ENCODE measurements around the gene DHPS. TPM values are rescaled to one million over a fixed set of nuclear protein-coding genes. Genes with fewer than 3 reads are reported as not detected.

DHPS gene
- total and polyA plus RNA-seq, 2 of the 13 experiments (the other 11 are each of a cell fraction or from before 2014, with no cell fraction given) = 43.3 to 84.3 TPM

GRCh38 chr19:12720851-12721655 lies 39.4 kb upstream of the DHPS start (continued):
- TF ChIP-seq DZIP1 (CRISPR knock-in tag; IDR thresholded peaks at IDR 0.05) = no peak
- TF ChIP-seq ZNF749 (CRISPR knock-in tag; IDR thresholded peaks at IDR 0.05; ENCODE audit: borderline replicate concordance) = no peak
- TF ChIP-seq ZSCAN29 (CRISPR knock-in tag; conservative IDR thresholded peaks at IDR 0.05) = no peak
- no peak for TF ChIP-seq NFRKB (IDR thresholded peaks at IDR 0.05)
- TF ChIP-seq SATB2 (CRISPR knock-in tag; IDR thresholded peaks at IDR 0.05) = no peak
- TF ChIP-seq ZNF292 (CRISPR knock-in tag; IDR thresholded peaks at IDR 0.05; ENCODE audit: borderline replicate concordance, low read depth) = no peak
- TF ChIP-seq IKZF5 (CRISPR knock-in tag; IDR thresholded peaks at IDR 0.05) = no peak
- TF ChIP-seq ATF6 (CRISPR knock-in tag; conservative IDR thresholded peaks at IDR 0.05) = 0 out of 2 replicates have a peak, but pooled peaks have one; percentile 39
- TF ChIP-seq KDM4B (CRISPR knock-in tag; IDR thresholded peaks at IDR 0.05) = no peak
- TF ChIP-seq, protein P1, sequence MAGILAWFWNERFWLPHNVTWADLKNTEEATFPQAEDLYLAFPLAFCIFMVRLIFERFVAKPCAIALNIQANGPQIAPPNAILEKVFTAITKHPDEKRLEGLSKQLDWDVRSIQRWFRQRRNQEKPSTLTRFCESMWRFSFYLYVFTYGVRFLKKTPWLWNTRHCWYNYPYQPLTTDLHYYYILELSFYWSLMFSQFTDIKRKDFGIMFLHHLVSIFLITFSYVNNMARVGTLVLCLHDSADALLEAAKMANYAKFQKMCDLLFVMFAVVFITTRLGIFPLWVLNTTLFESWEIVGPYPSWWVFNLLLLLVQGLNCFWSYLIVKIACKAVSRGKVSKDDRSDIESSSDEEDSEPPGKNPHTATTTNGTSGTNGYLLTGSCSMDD (CRISPR knock-in tag; IDR thresholded peaks at IDR 0.05) = no peak
- TF ChIP-seq ZNF563 (CRISPR knock-in tag; IDR thresholded peaks at IDR 0.05) = 0 out of 2 replicates have a peak, but pooled peaks have one; percentile 40
- TF ChIP-seq MLX (CRISPR knock-in tag; IDR thresholded peaks at IDR 0.05) = no peak
- no peak for TF ChIP-seq ZNF562 (CRISPR knock-in tag; IDR thresholded peaks at IDR 0.05; ENCODE audit: borderline replicate concordance)
- no peak for TF ChIP-seq TRIM22 (IDR thresholded peaks at IDR 0.05)
- peak; percentile 33; the same call in 1 of the 2 replicates for TF ChIP-seq HOXA3 (CRISPR knock-in tag; IDR thresholded peaks at IDR 0.05)
- no peak for TF ChIP-seq GTF2F1 (IDR thresholded peaks at IDR 0.05; ENCODE audit: low read length)
- TF ChIP-seq, protein P2, sequence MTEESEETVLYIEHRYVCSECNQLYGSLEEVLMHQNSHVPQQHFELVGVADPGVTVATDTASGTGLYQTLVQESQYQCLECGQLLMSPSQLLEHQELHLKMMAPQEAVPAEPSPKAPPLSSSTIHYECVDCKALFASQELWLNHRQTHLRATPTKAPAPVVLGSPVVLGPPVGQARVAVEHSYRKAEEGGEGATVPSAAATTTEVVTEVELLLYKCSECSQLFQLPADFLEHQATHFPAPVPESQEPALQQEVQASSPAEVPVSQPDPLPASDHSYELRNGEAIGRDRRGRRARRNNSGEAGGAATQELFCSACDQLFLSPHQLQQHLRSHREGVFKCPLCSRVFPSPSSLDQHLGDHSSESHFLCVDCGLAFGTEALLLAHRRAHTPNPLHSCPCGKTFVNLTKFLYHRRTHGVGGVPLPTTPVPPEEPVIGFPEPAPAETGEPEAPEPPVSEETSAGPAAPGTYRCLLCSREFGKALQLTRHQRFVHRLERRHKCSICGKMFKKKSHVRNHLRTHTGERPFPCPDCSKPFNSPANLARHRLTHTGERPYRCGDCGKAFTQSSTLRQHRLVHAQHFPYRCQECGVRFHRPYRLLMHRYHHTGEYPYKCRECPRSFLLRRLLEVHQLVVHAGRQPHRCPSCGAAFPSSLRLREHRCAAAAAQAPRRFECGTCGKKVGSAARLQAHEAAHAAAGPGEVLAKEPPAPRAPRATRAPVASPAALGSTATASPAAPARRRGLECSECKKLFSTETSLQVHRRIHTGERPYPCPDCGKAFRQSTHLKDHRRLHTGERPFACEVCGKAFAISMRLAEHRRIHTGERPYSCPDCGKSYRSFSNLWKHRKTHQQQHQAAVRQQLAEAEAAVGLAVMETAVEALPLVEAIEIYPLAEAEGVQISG (CRISPR knock-in tag; IDR thresholded peaks at IDR 0.05) = no peak; the same call in 1 of the 2 replicates
